ENCODE measurements around the gene PAX5. TPM values are rescaled to one million over a fixed set of nuclear protein-coding genes. Genes with fewer than 3 reads are reported as not detected.

The PAX5 gene
- total RNA-seq, 1 experiment from 2014 or later = 0.39 TPM

DNA sequence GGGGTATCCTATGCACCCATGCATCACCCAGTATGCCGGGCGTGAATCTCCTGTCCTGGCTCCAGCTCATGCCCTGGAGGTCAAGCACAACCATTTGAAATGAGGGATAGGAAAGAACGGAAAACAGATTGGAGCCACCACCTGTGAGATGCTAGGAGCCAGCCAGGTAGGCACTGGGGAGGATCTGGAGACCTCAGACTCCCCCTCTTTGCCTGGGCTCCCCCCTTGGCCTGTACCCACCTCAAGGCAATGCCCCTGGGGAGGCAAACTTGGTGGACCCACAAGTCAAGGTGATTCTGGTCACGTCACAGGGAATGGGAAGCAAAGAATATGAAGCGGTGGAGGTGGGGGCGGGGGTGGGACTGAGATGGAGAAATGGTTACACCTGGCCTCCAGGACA is 92.6 kb downstream of the PAX5 start:
- H2AFZ ChIP-seq (ENCODE audit: low read length) = no peak overlapping the region
- no peaks in the 10 kb centered on the region for H4K20me1 ChIP-seq (ENCODE audit: control insufficient read depth, insufficient read depth, insufficient read length)
- no peak overlapping the region for H3K56ac ChIP-seq (ENCODE audit: insufficient read length, low read depth, low read length)
- no peaks in the 10 kb centered on the region for H3K9me3 ChIP-seq (ENCODE audit: control insufficient read depth, low read depth, low read length)
- no peak overlapping the region for H2BK120ac ChIP-seq (ENCODE audit: low read depth, low read length, poor library complexity, severe bottlenecking)
- no peaks in the 10 kb centered on the region; a peak in 1 of 7 replicates for H3K36me3 Mint-ChIP-seq (ENCODE audit: insufficient read depth in 1 of 3, low read depth in 3 of 3)
- H3T11ph ChIP-seq (ENCODE audit: low read length) = no peak overlapping the region
- no peak overlapping the region for H4K5ac ChIP-seq (ENCODE audit: insufficient read length, low read depth, low read length)
- no peak overlapping the region for H2AK5ac ChIP-seq (ENCODE audit: insufficient read length, low read length)
- H3K27ac Mint-ChIP-seq = no peak overlapping the region
- no peak overlapping the region for H3K23ac ChIP-seq (ENCODE audit: insufficient read length, low read depth, low read length)
- no peak overlapping the region for H3K27ac ChIP-seq (ENCODE audit: insufficient read length, low read depth, low read length)
- H3K9me3 Mint-ChIP-seq = no peaks in the 10 kb centered on the region
- H4K91ac ChIP-seq (ENCODE audit: insufficient read length, low read depth, low read length) = no peak overlapping the region
- no peak overlapping the region for H2BK15ac ChIP-seq (ENCODE audit: low read depth, low read length)
- no peak for DNase-seq
- H3K79me2 ChIP-seq (ENCODE audit: insufficient read depth, low read length) = no peaks in the 10 kb centered on the region
- H3K14ac ChIP-seq (ENCODE audit: insufficient read depth, low read length) = no peak overlapping the region
- H4K8ac ChIP-seq (replicated peaks; ENCODE audit: insufficient read length, low read depth, low read length) = no peak overlapping the region
- no peaks in the 10 kb centered on the region for H3K27me3 ChIP-seq (ENCODE audit: insufficient read depth, low read length)
- TF ChIP-seq, protein P1, sequence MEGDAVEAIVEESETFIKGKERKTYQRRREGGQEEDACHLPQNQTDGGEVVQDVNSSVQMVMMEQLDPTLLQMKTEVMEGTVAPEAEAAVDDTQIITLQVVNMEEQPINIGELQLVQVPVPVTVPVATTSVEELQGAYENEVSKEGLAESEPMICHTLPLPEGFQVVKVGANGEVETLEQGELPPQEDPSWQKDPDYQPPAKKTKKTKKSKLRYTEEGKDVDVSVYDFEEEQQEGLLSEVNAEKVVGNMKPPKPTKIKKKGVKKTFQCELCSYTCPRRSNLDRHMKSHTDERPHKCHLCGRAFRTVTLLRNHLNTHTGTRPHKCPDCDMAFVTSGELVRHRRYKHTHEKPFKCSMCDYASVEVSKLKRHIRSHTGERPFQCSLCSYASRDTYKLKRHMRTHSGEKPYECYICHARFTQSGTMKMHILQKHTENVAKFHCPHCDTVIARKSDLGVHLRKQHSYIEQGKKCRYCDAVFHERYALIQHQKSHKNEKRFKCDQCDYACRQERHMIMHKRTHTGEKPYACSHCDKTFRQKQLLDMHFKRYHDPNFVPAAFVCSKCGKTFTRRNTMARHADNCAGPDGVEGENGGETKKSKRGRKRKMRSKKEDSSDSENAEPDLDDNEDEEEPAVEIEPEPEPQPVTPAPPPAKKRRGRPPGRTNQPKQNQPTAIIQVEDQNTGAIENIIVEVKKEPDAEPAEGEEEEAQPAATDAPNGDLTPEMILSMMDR (conservative IDR thresholded peaks at IDR 0.05) = no peak
- no peaks in the 10 kb centered on the region for H3K23me2 ChIP-seq (ENCODE audit: insufficient read length, low read depth, low read length, poor library complexity, severe bottlenecking)
- no peak overlapping the region for H3K4ac ChIP-seq (ENCODE audit: low read depth, low read length)
- no peak overlapping the region for H3K4me3 Mint-ChIP-seq
- H2BK5ac ChIP-seq (ENCODE audit: insufficient read length, low read length) = no peak overlapping the region
- H2BK20ac ChIP-seq (ENCODE audit: low read depth, low read length, poor library complexity, severe bottlenecking) = no peak overlapping the region
- H2BK12ac ChIP-seq (ENCODE audit: insufficient read length, low read depth, low read length) = no peak overlapping the region
- no peak overlapping the region for H3K9ac ChIP-seq (ENCODE audit: extremely low read depth, insufficient read length, low read length)
- peaks cover 9% of the 10 kb centered on the region for H3K27me3 Mint-ChIP-seq (ENCODE audit: low read depth)
- peaks cover 20 to 33% of the 10 kb centered on the region in 2 experiments for H3K4me1 Mint-ChIP-seq
- no peaks in the 10 kb centered on the region for H3K79me1 ChIP-seq (ENCODE audit: insufficient read depth, low read depth, low read length, poor library complexity, severe bottlenecking)
- no peak overlapping the region for H3K18ac ChIP-seq (ENCODE audit: insufficient read length, low read depth, low read length)
- H3K4me1 ChIP-seq (ENCODE audit: insufficient read depth, low read length) = peaks cover 3% of the 10 kb centered on the region; the same call in 1 of the 2 replicates
- no CpG with 5 or more reads among the region's 6 CpGs for WGBS (ENCODE audit: extremely low coverage, insufficient read length, low lambda C conversion rate)
- no peak overlapping the region for H3K4me2 ChIP-seq (ENCODE audit: insufficient read depth, insufficient read length, low read length)
